Measurements from ENCODE around the gene CLMP.
A peak's percentile ranks its signal among the peaks of the same experiment; 100 is the strongest.

The CLMP gene

GRCh38 chr11:123085497-123085896, 109.6 kb downstream of the CLMP start:
- no peak for DNase-seq (ENCODE audit: extremely low read depth, low read depth)
- H3K4me3 ChIP-seq (replicated peaks; ENCODE audit: low read depth, low read length) = no peak overlapping the region
- TF ChIP-seq CTCF (IDR thresholded peaks at IDR 0.05; ENCODE audit: low read depth, low read length, missing control alignments) = no peak

- DNase-seq (ENCODE audit: extremely low read depth, low read depth) = no peak
- no peak overlapping the region for H3K4me3 ChIP-seq (replicated peaks; ENCODE audit: low read depth, low read length)
- no peak for TF ChIP-seq CTCF (IDR thresholded peaks at IDR 0.05; ENCODE audit: low read depth, low read length, missing control alignments)
Observed at GRCh38 chr11:123084454-123084853, 110.6 kb downstream of the CLMP start.

- peak; percentile 99 for DNase-seq (ENCODE audit: extremely low read depth, low read depth)
- H3K4me3 ChIP-seq (replicated peaks; ENCODE audit: low read depth, low read length) = no peak overlapping the region
- no peak for TF ChIP-seq CTCF (IDR thresholded peaks at IDR 0.05; ENCODE audit: low read depth, low read length, missing control alignments)
Observed at GRCh38 chr11:123083623-123084029, 111.4 kb downstream of the CLMP start.

- no peak for TF ChIP-seq CTCF (IDR thresholded peaks at IDR 0.05; ENCODE audit: low read depth, low read length, missing control alignments)
- H3K4me3 ChIP-seq (replicated peaks; ENCODE audit: low read depth, low read length) = no peak overlapping the region
- no peak for DNase-seq (ENCODE audit: extremely low read depth, low read depth)
Observed at GRCh38 chr11:123082977-123083376, 112.1 kb downstream of the CLMP start.

GRCh38 chr11:123080015-123080414, 115.0 kb downstream of the CLMP start:
- no peak overlapping the region for H3K4me3 ChIP-seq (replicated peaks; ENCODE audit: low read depth, low read length)
- no peak for DNase-seq (ENCODE audit: extremely low read depth, low read depth)
- no peak for TF ChIP-seq CTCF (IDR thresholded peaks at IDR 0.05; ENCODE audit: low read depth, low read length, missing control alignments)

- H3K4me3 ChIP-seq (replicated peaks; ENCODE audit: low read depth, low read length) = no peak overlapping the region
- DNase-seq (ENCODE audit: extremely low read depth, low read depth) = no peak
- no peak for TF ChIP-seq CTCF (IDR thresholded peaks at IDR 0.05; ENCODE audit: low read depth, low read length, missing control alignments)
Observed at GRCh38 chr11:123076484-123076883, 118.6 kb downstream of the CLMP start.

DNA sequence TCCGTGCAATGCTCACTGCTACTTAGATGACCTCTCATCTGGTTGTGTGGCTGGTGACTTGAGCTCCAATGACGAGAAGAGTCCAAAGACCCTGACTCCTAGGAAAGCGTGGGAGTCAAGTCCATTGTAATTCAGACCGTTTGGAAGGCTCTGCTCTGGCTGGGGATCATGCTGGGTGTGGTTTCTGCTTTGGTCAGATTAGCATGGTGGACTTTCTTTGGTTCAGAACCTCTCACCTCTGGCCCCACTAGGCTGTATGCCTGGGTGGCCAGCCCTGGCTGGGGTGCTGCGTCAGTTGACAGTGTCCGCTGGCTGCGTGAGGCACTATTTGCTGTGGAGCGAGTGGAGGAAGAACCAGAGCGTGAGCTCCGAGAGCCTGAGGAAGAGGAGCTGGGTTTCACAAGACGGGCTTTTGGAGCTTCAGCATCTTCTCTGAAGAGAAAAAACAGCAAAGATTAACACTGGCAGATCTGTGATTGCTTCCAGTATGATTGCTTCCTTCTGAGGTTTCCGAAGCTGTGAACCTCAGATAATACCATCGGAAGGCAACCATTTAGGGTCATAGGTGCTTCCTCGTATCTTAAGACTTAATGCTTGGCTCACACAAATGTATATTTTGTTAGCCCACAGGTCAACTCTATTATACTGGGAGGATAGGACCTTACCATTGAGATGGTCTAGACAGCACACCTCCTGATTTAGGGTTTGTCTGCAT, 121.5 kb downstream of the CLMP start:
- TF ChIP-seq CTCF (IDR thresholded peaks at IDR 0.05; ENCODE audit: low read depth, low read length, missing control alignments) = no peak
- no peak overlapping the region for H3K4me3 ChIP-seq (replicated peaks; ENCODE audit: low read depth, low read length)
- no peak for DNase-seq (ENCODE audit: extremely low read depth, low read depth)
